Vagina (tissue), 2 donors: ENCODE results near the gene KRT17. TPM values are rescaled to one million over a fixed set of nuclear protein-coding genes. Genes with fewer than 3 reads are reported as not detected.
"Not testable (repeated sequence)": the region's sequence is repeated elsewhere in the genome, so short reads cannot be mapped to it uniquely, and the experiment has no call there.

ENCODE experiments used
- DNase-seq, 2 donors: peaks; one replicate each; pipeline ENCODE4 v3.0.0-alpha.2; 2017; ENCODE audit errors: extremely low spot score in 2 of 2
- H3K27ac ChIP-seq: fragments of 200-600 bp; sonication (generic); one replicate; pipeline ENCODE4 v1.5.1; 2019
- H3K27me3 ChIP-seq: fragments of 200-600 bp; sonication (generic); one replicate; pipeline ENCODE4 v1.5.1; 2019
- H3K36me3 ChIP-seq, 2 donors: fragments of 200-600 bp; sonication (generic); one replicate each; pipeline ENCODE4 v1.5.1; 2017 to 2019
- H3K4me1 ChIP-seq: fragments of 200-600 bp; sonication (generic); one replicate; pipeline ENCODE4 v1.5.1; 2019
- H3K4me3 ChIP-seq, 2 donors: fragments of 200-600 bp; sonication (generic); 1 replicate in 1 of 2; 2 replicates in 1 of 2; pipeline ENCODE4 v1.5.1; 2016 to 2019
- H3K9me3 ChIP-seq: fragments of 200-600 bp; sonication (generic); one replicate; pipeline ENCODE4 v1.5.1; 2019
- CTCF ChIP-seq, 3 experiments: fragments of 450-650 bp in 2 of 3; fragments of 200-600 bp in 1 of 3; sonication (generic) in 1 of 3; IDR thresholded peaks; one replicate each; pipeline ENCODE4 v1.5.1; 2017 to 2019; ENCODE audit warnings: antibody characterized with exemption in 3 of 3, mild to moderate bottlenecking in 2 of 3, moderate library complexity in 2 of 3
- POLR2A ChIP-seq, 2 donors: fragments of 450-650 bp; IDR thresholded peaks; one replicate each; pipeline ENCODE4 v1.6.1; 2017; ENCODE audit warnings: antibody characterized with exemption in 2 of 2, mild to moderate bottlenecking in 2 of 2, moderate library complexity in 2 of 2
- POLR2AphosphoS5 ChIP-seq, 2 donors: sonication (generic); formaldehyde crosslinking; IDR thresholded peaks; one replicate each; pipeline ENCODE4 v1.9.0; 2017; ENCODE audit warnings: antibody characterized with exemption in 2 of 2, mild to moderate bottlenecking in 2 of 2, low read depth in 1 of 2; ENCODE audit not compliant: insufficient read depth in 1 of 2
- intact Hi-C: fragments of 100-400 bp; cut with DNase I; formaldehyde crosslinking; loops from one replicate; pipeline ENCODE4 v1.15.1; 2023
- total RNA-seq: library from RNA; depleted of rRNA; stranded (reverse); fragments of >200 nt; gene quantifications from one replicate; pipeline ENCODE4 v1.2.3, GENCODE V29; 2016

The KRT17 gene
- total RNA-seq, 1 donor from 2014 or later = 165 TPM

GRCh38 chr17:41622340-41623183, 1.8 kb downstream of the KRT17 start:
- H3K27me3 ChIP-seq, intact Hi-C loops, DNase-seq, H3K9me3 ChIP-seq, H3K36me3 ChIP-seq: not testable (repeated sequence)
- H3K4me3 ChIP-seq = peak overlapping the region in 1 of 2 donors; percentile 6
- H3K4me1 ChIP-seq = peaks cover 46% of the 10 kb centered on the region
- peak overlapping the region; percentile 57 for H3K27ac ChIP-seq

GRCh38 chr17:41621916-41622315, 2.5 kb downstream of the KRT17 start:
- Histone ChIP-seq H3K4me3 (no peak overlapping the region), H3K36me3 (no peaks in the 10 kb centered on the region), H3K4me1 (peaks cover 46% of the 10 kb centered on the region), H3K27ac (no peak overlapping the region), H3K9me3 (no peaks in the 10 kb centered on the region), H3K27me3 (no peaks in the 10 kb centered on the region)
- intact Hi-C loops = no loop called here
- TF ChIP-seq CTCF (IDR thresholded peaks at IDR 0.05) (no peak), POLR2A (IDR thresholded peaks at IDR 0.05) (no peak), POLR2AphosphoS5 (IDR thresholded peaks at IDR 0.05; ENCODE audit: insufficient read depth in 1 of 2, low read depth in 1 of 2) (no peak)
- no peak for DNase-seq

- intact Hi-C loops, DNase-seq, H3K4me3 ChIP-seq, H3K36me3 ChIP-seq, H3K9me3 ChIP-seq, H3K27me3 ChIP-seq: not testable (repeated sequence)
- Histone ChIP-seq H3K27ac (peak overlapping the region; percentile 53), H3K4me1 (peaks cover 46% of the 10 kb centered on the region)
Observed at GRCh38 chr17:41621435-41621817, 2.9 kb downstream of the KRT17 start.

DNA sequence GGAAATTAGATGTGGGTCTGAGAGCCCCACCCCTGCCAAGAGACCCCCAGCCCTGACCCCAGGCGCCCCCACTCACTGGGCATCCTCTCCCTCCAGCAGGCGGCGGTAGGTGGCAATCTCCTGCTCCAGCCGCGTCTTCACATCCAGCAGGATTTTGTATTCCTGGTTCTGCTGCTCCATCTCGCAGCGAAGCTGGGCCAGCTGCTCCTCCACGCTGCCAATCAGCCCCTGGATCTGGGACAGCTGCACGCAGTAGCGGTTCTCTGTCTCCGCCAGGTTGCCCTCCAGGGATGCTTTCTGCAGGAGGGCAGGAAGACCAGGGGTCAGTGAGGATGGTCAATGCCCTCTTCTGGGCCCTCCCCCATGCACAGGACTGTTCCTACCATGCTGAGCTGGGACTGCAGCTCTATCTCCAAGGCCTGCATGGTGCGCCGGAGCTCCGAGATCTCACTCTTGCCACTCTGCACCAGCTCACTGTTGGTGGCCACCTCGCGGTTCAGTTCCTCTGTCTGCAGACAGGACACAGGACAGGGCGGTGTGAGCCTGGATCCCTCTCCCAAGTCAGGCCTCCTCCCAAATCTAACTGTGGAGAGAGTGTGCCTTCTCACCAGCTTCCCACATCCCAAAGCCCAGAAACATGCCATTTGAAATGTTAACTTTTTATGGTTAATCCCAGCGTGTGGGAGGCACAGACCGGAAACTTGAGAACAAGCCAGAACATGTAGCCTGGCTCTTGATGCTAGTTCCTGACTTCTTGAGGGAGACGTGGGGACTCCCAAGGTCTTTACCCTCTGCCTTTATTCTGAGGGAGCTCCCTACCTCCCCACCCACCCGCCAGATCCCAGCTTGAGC, 3.6 kb downstream of the KRT17 start:
- Histone ChIP-seq H3K27ac (peak overlapping the region; percentile 53), H3K4me3 (no peak overlapping the region), H3K36me3 (no peaks in the 10 kb centered on the region), H3K4me1 (peaks cover 46% of the 10 kb centered on the region), H3K27me3 (no peaks in the 10 kb centered on the region), H3K9me3 (no peaks in the 10 kb centered on the region)
- intact Hi-C loops = no loop called here
- peak in 1 of 2 donors; percentile 9 for TF ChIP-seq POLR2AphosphoS5 (IDR thresholded peaks at IDR 0.05; ENCODE audit: insufficient read depth in 1 of 2, low read depth in 1 of 2)
- TF ChIP-seq POLR2A (IDR thresholded peaks at IDR 0.05) = no peak
- no peak for TF ChIP-seq CTCF (IDR thresholded peaks at IDR 0.05)
- no peak for DNase-seq

DNA sequence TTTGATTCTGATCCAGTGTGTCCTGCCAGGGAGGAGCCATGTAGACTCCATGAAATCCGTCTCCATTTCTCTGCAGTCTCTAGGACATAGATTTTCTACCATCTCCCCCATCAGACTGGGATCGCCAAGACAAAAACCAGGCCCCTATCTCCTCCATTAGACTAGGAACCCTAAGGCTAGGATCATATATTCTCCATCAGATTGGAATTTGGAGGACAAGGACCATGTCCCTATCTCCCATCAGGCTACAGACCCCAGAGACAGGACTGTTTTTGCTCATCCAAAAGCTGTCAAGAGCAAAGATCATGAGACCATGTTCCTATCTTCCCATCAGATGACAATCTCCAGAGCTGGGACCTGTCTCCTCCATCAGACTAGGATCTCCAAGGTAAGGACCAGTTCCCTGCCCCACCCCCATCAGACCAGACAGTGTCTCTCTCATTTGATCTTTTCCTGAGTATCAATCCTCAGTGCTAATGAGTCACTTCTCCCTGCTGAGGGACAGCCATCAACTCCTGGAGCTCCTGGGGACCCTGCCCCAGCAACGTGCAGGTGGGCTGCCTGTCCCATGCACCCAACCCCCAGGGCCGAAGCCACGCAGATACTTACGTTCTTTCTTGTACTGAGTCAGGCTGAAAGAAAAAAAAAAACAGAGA, 4.3 kb downstream of the KRT17 start:
- H3K27me3 ChIP-seq, intact Hi-C loops, H3K36me3 ChIP-seq, DNase-seq, H3K4me3 ChIP-seq, H3K9me3 ChIP-seq, H3K27ac ChIP-seq: not testable (repeated sequence)
- H3K4me1 ChIP-seq = peaks cover 40% of the 10 kb centered on the region

DNA sequence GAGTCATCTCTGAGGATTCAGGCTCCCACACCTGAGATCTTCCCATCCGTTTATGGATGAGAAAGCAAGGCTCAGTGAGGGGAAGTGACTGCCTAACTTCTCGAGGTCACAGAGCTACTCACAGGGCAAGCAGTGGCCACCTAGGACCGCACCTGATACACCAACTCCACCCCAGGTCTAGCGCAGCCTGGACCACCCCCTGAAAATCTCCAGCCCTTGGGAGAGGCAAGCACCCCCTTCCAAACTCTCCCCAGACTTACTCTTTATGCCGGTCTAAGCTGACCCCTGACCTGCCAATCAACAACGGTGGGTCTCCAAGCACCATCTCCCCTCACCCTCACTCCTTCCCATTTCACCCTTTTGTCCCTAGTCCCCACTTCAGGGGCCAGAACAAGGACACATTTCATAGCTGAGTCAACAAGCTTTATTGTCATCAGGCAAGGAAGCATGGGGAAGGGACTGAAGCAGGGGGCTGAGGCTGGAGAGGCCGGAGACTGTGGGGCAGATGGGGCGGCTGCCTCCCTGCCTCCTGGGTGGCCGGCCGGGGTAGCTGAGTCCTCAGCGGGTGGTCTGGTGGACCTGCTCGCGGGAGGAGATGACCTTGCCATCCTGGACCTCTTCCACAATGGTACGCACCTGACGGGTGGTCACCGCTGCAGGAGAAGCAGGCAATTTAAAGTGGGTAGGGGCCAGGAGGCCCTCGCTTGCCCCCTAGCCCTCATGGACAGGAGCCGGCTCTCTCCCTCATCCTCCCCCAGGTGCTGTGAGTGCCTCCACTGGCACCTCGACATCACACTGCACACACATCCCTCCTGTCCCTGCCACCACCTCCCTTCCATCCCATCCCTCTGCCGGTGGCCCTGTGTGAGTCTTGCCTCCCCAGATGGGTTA, 5.1 kb downstream of the KRT17 start:
- no peak overlapping the region for H3K4me3 ChIP-seq
- H3K4me1 ChIP-seq = peaks cover 32% of the 10 kb centered on the region
- no peak overlapping the region for H3K27ac ChIP-seq
- TF ChIP-seq CTCF (IDR thresholded peaks at IDR 0.05) = no peak
- H3K36me3 ChIP-seq = no peaks in the 10 kb centered on the region
- intact Hi-C loops = no loop called here
- H3K9me3 ChIP-seq = no peaks in the 10 kb centered on the region
- no peaks in the 10 kb centered on the region for H3K27me3 ChIP-seq
- no peak for DNase-seq
